ENCODE measurements around the gene PKDREJ.

The PKDREJ gene

DNA sequence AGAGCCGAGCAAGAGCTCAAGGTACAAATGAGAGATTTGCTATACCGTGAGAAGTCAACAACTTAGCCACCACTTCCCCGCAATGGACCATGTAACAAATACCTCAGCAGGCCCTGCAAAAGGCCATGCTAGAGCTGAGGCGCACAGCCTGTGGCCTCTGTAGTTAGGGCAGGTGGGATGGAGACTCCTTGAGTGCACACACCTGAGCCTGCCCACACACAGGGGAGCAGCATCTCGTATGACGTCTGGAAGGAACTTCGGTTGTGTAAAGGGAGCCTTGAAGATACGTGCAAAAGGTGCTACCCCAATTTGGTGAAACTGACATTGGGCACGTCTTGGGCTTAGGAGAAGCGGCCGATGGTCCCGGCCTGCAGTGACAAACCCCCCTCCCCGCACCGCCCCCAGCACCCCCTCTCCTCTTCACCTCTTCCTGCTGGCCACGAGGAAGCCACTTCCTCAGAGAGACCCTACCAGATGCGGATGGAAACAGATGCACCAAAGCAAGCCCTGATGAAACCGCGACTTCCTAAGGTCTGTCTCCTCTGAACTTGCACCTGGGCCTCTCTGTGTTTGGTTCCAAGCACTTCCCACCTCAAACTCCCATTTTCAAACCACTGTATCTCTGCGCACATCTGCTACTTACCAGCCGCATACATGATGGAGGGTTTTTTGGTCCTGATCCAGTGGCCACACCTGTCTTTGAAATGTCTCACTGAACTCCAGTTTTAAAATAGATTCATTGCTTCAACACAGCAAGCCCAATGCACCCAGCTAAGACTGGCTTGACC lies 23.7 kb downstream of the PKDREJ start:
- Histone ChIP-seq H3K27me3 (ENCODE audit: control insufficient read depth, insufficient read depth, low read length, poor library complexity, severe bottlenecking) (no peaks in the 10 kb centered on the region), H3K27ac (ENCODE audit: insufficient read depth, low read depth, low read length, poor library complexity, severe bottlenecking) (no peak overlapping the region), H3K4me3 (ENCODE audit: insufficient read depth, low read depth, low read length) (no peak overlapping the region), H3K4me1 (ENCODE audit: control insufficient read depth, insufficient read depth, low read length) (no peaks in the 10 kb centered on the region), H3K9me3 (ENCODE audit: control insufficient read depth, low read length) (no peaks in the 10 kb centered on the region), H3K36me3 (ENCODE audit: control insufficient read depth, insufficient read depth, low read length) (peaks cover 2% of the 10 kb centered on the region)
- WGBS, 2 experiments = 92 to 94% methylated on average over 20 of the region's 20 CpGs

- H3K4me1 ChIP-seq (ENCODE audit: control insufficient read depth, insufficient read depth, low read length) = no peaks in the 10 kb centered on the region
- no peaks in the 10 kb centered on the region for H3K36me3 ChIP-seq (ENCODE audit: control insufficient read depth, insufficient read depth, low read length)
- no peaks in the 10 kb centered on the region for H3K27me3 ChIP-seq (ENCODE audit: control insufficient read depth, insufficient read depth, low read length, poor library complexity, severe bottlenecking)
- H3K4me3 ChIP-seq (ENCODE audit: insufficient read depth, low read depth, low read length) = no peak overlapping the region
- WGBS, 2 experiments = 91 to 95% methylated on average over 16 of the region's 16 CpGs
- no peaks in the 10 kb centered on the region for H3K9me3 ChIP-seq (ENCODE audit: control insufficient read depth, low read length)
- H3K27ac ChIP-seq (ENCODE audit: insufficient read depth, low read depth, low read length, poor library complexity, severe bottlenecking) = no peak overlapping the region
Measured at GRCh38 chr22:46238541-46238940, 24.6 kb downstream of the PKDREJ start.

DNA sequence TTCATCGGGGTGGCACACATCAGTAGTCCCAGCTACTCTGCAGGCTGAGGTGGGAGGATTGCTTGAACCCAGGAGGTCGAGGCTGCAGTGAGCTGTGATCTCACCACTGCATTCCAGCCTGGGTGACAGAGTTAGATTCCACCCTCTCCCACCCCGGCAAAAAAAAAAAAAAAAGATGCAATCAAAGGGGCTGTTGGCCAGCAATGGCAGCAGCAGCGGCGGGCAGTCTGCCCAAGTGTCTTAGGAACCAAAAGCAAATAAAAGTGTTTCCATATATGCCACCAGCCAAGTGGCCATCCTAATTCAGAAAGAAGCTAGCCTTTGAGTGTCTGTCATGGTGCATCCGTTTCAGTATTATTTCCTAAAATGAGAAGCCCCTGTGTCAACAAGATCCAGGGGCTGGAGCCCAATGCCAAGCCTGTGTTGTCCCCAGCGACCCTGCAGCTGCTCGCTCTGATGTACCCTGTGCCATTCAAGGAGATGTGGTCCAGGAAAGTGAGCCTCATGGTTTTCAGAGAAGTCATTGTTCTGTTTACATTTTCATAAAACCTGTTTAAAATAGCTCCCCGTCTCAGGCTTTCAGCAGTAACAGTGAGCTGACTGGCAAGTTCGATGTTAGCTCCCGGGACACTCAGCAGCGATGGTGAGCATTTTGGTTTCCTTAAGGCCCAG lies 25.6 kb downstream of the PKDREJ start:
- 89 to 90% methylated on average over 12 of the region's 12 CpGs for whole genome bisulfite sequencing, 2 experiments

DNA sequence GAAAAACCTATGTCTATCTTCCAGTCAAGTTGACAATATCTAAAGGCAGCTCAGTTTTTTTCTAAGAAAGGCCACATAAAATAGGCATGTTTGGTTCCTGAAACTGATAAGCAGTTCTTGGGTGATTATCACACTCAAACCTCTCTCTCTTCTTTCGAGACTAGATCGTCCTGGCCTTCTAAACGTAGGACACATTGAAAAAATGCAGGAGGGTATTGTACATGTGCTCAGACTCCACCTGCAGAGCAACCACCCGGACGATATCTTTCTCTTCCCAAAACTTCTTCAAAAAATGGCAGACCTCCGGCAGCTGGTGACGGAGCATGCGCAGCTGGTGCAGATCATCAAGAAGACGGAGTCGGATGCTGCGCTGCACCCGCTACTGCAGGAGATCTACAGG lies 28.2 kb downstream of the PKDREJ start:
- Histone ChIP-seq H3K4me1 (ENCODE audit: control insufficient read depth, insufficient read depth, low read length) (no peaks in the 10 kb centered on the region), H3K27ac (ENCODE audit: insufficient read depth, low read depth, low read length, poor library complexity, severe bottlenecking) (no peak overlapping the region), H3K27me3 (ENCODE audit: control insufficient read depth, insufficient read depth, low read length, poor library complexity, severe bottlenecking) (no peaks in the 10 kb centered on the region), H3K4me3 (ENCODE audit: insufficient read depth, low read depth, low read length) (no peak overlapping the region), H3K36me3 (ENCODE audit: control insufficient read depth, insufficient read depth, low read length) (no peaks in the 10 kb centered on the region), H3K9me3 (ENCODE audit: control insufficient read depth, low read length) (no peaks in the 10 kb centered on the region)
- WGBS, 2 experiments = 95 to 96% methylated on average over 12 of the region's 12 CpGs

More for the DNA sequence above, 25.6 kb downstream of the PKDREJ start:
- Histone ChIP-seq H3K27ac (ENCODE audit: insufficient read depth, low read depth, low read length, poor library complexity, severe bottlenecking) (no peak overlapping the region), H3K4me1 (ENCODE audit: control insufficient read depth, insufficient read depth, low read length) (no peaks in the 10 kb centered on the region), H3K9me3 (ENCODE audit: control insufficient read depth, low read length) (no peaks in the 10 kb centered on the region), H3K27me3 (ENCODE audit: control insufficient read depth, insufficient read depth, low read length, poor library complexity, severe bottlenecking) (no peaks in the 10 kb centered on the region), H3K36me3 (ENCODE audit: control insufficient read depth, insufficient read depth, low read length) (no peaks in the 10 kb centered on the region), H3K4me3 (ENCODE audit: insufficient read depth, low read depth, low read length) (no peak overlapping the region)

DNA sequence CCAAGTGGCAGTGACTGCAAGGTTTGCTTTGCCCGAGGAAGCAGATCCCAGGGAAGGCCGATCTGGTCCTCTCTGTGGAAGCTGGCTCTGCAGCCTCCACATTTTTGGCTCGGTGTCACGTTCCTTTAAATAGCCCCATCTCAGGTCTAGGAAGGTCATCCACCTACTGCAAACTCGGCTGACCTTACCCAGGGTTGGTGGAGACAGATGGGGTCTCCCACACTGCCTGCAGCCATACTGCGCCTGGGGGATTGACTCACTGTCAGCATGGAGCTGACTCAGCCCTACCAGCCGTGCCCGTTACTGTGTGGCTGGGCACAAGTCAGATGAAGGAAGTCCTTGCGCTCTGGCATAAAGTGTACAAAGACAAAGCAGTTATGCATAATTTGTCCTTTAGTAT lies 29.9 kb downstream of the PKDREJ start:
- Histone ChIP-seq H3K27me3 (ENCODE audit: control insufficient read depth, insufficient read depth, low read length, poor library complexity, severe bottlenecking) (no peaks in the 10 kb centered on the region), H3K4me1 (ENCODE audit: control insufficient read depth, insufficient read depth, low read length) (no peaks in the 10 kb centered on the region), H3K4me3 (ENCODE audit: insufficient read depth, low read depth, low read length) (no peak overlapping the region), H3K9me3 (ENCODE audit: control insufficient read depth, low read length) (no peaks in the 10 kb centered on the region), H3K27ac (ENCODE audit: insufficient read depth, low read depth, low read length, poor library complexity, severe bottlenecking) (no peak overlapping the region), H3K36me3 (ENCODE audit: control insufficient read depth, insufficient read depth, low read length) (no peaks in the 10 kb centered on the region)
- WGBS, 2 experiments = 86 to 89% methylated on average over 9 of the region's 9 CpGs

GRCh38 chr22:46230262-46230901 lies 32.8 kb downstream of the PKDREJ start:
- Histone ChIP-seq H3K9me3 (ENCODE audit: control insufficient read depth, low read length) (no peaks in the 10 kb centered on the region), H3K4me1 (ENCODE audit: control insufficient read depth, insufficient read depth, low read length) (no peaks in the 10 kb centered on the region), H3K4me3 (ENCODE audit: insufficient read depth, low read depth, low read length) (no peak overlapping the region), H3K27ac (ENCODE audit: insufficient read depth, low read depth, low read length, poor library complexity, severe bottlenecking) (no peak overlapping the region), H3K27me3 (ENCODE audit: control insufficient read depth, insufficient read depth, low read length, poor library complexity, severe bottlenecking) (no peaks in the 10 kb centered on the region), H3K36me3 (ENCODE audit: control insufficient read depth, insufficient read depth, low read length) (no peaks in the 10 kb centered on the region)
- 91 to 93% methylated on average over 13 of the region's 13 CpGs for WGBS, 2 experiments

DNA sequence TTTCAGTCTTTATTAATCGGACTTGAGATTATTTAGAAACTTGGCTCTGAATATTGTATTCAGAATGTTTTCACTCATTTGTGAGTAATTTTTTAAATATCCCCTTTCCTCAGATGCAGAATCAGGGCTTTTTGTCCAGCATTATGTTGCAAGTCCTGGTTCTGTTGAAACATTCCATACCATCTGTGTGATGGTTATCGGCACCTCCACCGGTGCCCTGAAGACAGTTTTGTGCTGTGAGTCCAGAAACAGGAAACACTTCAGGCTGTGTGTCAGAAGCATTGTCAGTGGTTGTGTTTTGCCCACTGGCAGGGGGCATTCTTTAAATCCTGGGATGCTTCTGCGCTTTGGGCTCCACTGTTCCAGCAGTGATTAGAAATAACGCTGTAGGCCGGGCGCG lies 33.4 kb downstream of the PKDREJ start:
- Histone ChIP-seq H3K4me3 (ENCODE audit: insufficient read depth, low read depth, low read length) (no peak overlapping the region), H3K9me3 (ENCODE audit: control insufficient read depth, low read length) (no peaks in the 10 kb centered on the region), H3K4me1 (ENCODE audit: control insufficient read depth, insufficient read depth, low read length) (no peaks in the 10 kb centered on the region), H3K27ac (ENCODE audit: insufficient read depth, low read depth, low read length, poor library complexity, severe bottlenecking) (no peak overlapping the region), H3K36me3 (ENCODE audit: control insufficient read depth, insufficient read depth, low read length) (no peaks in the 10 kb centered on the region), H3K27me3 (ENCODE audit: control insufficient read depth, insufficient read depth, low read length, poor library complexity, severe bottlenecking) (no peaks in the 10 kb centered on the region)
- WGBS, 2 experiments = 94% methylated on average over 7 of the region's 8 CpGs

DNA sequence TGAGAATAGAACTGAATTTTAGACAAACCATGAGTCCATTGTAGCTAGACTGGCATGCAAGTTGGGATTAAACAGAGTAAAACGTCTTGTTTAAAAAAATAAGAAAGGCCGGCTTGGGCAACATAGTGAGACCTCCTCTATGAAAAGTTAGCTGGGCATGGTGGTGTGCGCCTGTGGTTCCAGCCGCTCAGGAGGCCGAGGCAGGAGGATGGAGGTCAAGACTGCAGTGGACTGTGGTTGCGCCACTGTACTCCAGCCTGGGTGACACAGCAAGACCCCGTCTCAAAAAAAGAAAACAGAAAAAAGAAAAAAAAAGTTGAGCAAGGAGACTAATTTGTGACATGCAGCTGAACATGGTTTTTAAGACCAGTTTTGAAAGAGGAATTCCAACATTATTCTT lies 36.6 kb downstream of the PKDREJ start:
- Histone ChIP-seq H3K27ac (ENCODE audit: insufficient read depth, low read depth, low read length, poor library complexity, severe bottlenecking) (no peak overlapping the region), H3K4me1 (ENCODE audit: control insufficient read depth, insufficient read depth, low read length) (no peaks in the 10 kb centered on the region), H3K27me3 (ENCODE audit: control insufficient read depth, insufficient read depth, low read length, poor library complexity, severe bottlenecking) (no peaks in the 10 kb centered on the region), H3K36me3 (ENCODE audit: control insufficient read depth, insufficient read depth, low read length) (no peaks in the 10 kb centered on the region), H3K4me3 (ENCODE audit: insufficient read depth, low read depth, low read length) (no peak overlapping the region), H3K9me3 (ENCODE audit: control insufficient read depth, low read length) (no peaks in the 10 kb centered on the region)
- 93 to 94% methylated on average over 7 of the region's 7 CpGs for WGBS, 2 experiments

GRCh38 chr22:46225631-46226030 lies 37.5 kb downstream of the PKDREJ start:
- Histone ChIP-seq H3K27ac (ENCODE audit: insufficient read depth, low read depth, low read length, poor library complexity, severe bottlenecking) (no peak overlapping the region), H3K36me3 (ENCODE audit: control insufficient read depth, insufficient read depth, low read length) (no peaks in the 10 kb centered on the region), H3K4me1 (ENCODE audit: control insufficient read depth, insufficient read depth, low read length) (no peaks in the 10 kb centered on the region), H3K9me3 (ENCODE audit: control insufficient read depth, low read length) (no peaks in the 10 kb centered on the region), H3K27me3 (ENCODE audit: control insufficient read depth, insufficient read depth, low read length, poor library complexity, severe bottlenecking) (no peaks in the 10 kb centered on the region), H3K4me3 (ENCODE audit: insufficient read depth, low read depth, low read length) (no peak overlapping the region)
- 92 to 94% methylated on average over 7 of the region's 7 CpGs for WGBS, 2 experiments

DNA sequence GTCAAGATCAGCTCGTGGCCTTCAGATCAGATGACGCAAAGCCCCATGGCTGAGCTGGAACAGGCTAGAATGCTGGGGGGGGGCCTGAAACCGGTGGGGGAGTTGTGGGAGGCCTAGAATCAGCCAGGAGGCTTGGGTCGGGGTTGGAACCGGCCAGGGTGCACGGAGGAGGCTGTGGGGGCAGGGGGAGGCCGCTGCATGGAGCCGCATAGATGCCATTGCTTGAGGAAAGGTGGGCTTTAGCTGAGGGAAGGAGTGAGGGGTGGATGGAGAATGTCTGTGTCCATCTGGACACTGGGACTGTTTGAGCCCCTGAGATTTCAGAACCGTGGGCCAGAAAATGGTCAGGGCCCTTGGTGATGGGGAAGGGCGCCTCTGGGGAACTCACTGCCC lies 38.2 kb downstream of the PKDREJ start:
- H3K27ac ChIP-seq (ENCODE audit: insufficient read depth, low read depth, low read length, poor library complexity, severe bottlenecking) = no peak overlapping the region

More for the DNA sequence above, 38.2 kb downstream of the PKDREJ start:
- Histone ChIP-seq H3K9me3 (ENCODE audit: control insufficient read depth, low read length) (no peaks in the 10 kb centered on the region), H3K4me1 (ENCODE audit: control insufficient read depth, insufficient read depth, low read length) (no peaks in the 10 kb centered on the region), H3K36me3 (ENCODE audit: control insufficient read depth, insufficient read depth, low read length) (no peaks in the 10 kb centered on the region), H3K27me3 (ENCODE audit: control insufficient read depth, insufficient read depth, low read length, poor library complexity, severe bottlenecking) (no peaks in the 10 kb centered on the region), H3K4me3 (ENCODE audit: insufficient read depth, low read depth, low read length) (no peak overlapping the region)
- 84 to 86% methylated on average over 10 of the region's 10 CpGs for WGBS, 2 experiments
